ENCODE results near the gene NAT14.
"Not testable (repeated sequence)": the region's sequence is repeated elsewhere in the genome, so short reads cannot be mapped to it uniquely, and the experiment has no call there.

NAT14 gene

DNA sequence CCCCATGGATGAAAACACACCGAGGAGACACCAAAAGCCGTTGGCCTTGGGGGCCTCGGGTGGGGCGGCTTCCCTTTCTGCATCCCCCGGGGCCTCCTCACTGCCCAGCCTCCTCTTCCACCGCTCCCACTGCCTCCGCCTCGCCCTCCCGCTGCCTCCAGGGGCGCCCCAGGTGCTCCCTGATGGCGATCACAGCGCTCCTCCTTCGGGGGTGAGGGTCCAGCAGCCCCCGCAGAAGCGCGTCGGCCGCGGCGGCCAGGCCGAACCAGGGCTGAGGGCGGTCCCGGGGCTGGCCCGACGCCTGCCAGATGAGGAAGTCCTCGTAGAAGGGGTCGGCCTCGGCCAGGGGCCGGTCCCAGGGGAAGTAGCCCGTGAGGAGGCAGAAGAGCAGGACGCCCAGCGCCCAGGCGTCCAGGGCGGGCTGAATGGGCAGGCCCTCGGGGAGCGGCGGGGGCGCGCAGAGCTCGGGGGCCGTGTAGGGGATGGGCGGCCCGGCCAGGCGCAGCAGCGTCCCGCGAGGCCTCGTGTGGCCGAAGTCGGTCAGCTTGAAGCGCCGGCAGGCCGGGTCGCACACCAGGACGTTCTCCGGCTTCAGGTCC is 44.7 kb downstream of the NAT14 start:
- in situ Hi-C loops (cut with MboI; ENCODE audit: low sequenced_read_pairs): no loop called here

GRCh38 chr19:55530996-55531395 is 46.0 kb downstream of the NAT14 start:
- in situ Hi-C loops (cut with MboI; ENCODE audit: low sequenced_read_pairs): no loop called here

DNA sequence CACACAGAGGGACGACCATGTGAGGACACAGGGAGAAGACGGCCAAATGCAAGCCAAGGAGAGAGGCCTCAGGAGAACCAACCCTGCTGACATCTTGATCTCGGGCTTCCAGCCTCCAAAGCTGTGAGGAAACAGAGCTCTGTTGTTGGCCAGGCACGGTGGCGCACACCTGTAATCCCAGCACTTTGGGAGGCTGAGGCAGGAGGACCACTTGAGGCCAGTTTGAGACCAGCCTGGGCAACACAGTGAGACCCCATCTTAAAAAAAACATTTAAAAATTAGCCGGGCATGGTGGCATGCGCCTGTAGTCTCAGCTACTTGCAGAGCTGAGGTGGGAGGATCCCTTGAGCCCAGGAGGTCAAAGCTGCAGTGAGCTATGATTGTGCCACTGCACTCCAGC is 49.3 kb downstream of the NAT14 start:
- in situ Hi-C loops (cut with MboI; ENCODE audit: low sequenced_read_pairs): not testable (repeated sequence)

DNA sequence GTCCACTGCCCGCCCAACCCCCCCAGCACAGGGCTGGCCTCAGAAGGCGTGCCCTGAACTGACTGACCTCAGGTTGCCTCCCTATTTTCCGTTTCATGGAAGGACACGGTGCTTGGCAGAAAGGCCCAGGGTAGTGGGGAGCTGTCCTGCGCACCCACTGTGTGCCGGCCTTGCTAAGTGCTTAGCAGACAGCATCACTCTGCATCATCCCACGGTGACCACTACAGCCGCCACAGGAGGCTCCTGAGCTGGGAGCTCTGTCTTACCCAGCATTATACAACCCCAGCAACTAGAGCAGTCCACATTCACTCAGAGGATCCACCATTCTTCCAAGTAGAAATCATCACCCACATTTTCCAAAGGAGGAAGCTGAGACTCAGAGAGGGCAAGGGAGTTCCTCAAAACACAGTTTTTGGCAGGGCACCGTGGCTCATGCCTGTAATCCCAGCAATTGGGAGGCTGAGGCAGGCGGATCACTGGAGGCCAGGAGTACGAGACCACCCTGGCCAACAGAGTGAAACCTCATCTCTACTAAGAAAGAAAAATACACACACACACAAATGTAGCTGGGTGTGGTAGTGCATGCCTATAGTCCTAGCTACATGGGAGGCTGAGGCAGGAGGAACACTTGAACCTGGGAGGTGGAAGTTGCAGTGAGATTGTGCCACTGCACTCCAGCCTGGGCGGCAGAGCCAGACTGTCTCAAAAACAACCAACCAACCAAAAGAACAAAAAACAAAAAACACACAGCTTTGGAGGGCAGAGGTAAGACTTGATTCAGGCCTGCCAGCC is 50.4 kb downstream of the NAT14 start:
- in situ Hi-C loops (cut with MboI; ENCODE audit: low sequenced_read_pairs): no loop called here

DNA sequence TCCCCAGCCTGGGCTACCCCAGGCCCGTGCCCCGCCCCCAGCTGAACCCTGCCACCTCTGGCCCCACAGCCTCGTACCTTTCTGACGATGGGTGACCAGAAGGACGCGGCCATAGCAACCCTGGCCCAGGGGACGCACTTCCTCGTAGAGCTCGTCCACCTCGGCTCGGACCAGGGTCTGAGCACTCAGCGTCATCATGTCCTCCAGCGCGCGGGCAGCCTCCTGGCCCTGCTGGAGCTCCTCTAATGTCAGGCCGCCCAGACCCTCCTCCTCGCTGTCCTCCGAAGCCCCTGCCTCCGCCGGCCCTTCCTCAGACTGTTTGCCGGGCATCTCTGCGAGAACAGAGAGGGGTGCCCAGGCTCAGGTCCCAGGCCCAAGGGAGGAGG is 51.0 kb downstream of the NAT14 start:
- in situ Hi-C loops (cut with MboI; ENCODE audit: low sequenced_read_pairs): no loop called here

GRCh38 chr19:55536366-55536765 is 51.4 kb downstream of the NAT14 start:
- in situ Hi-C loops (cut with MboI; ENCODE audit: low sequenced_read_pairs): no loop called here

All from HL-60/S4 (cell line).